Suppressor macrophage treated with lipopolysaccharide for 4 hours (primary cell): Measurements from ENCODE around the gene USP12.
"Not testable (repeated sequence)": the region's sequence is repeated elsewhere in the genome, so short reads cannot be mapped to it uniquely, and the experiment has no call there.

Experiments used
- DNase-seq: peaks from one replicate; pipeline ENCODE4 v3.0.0-alpha.2; 2020

Gene USP12

DNA sequence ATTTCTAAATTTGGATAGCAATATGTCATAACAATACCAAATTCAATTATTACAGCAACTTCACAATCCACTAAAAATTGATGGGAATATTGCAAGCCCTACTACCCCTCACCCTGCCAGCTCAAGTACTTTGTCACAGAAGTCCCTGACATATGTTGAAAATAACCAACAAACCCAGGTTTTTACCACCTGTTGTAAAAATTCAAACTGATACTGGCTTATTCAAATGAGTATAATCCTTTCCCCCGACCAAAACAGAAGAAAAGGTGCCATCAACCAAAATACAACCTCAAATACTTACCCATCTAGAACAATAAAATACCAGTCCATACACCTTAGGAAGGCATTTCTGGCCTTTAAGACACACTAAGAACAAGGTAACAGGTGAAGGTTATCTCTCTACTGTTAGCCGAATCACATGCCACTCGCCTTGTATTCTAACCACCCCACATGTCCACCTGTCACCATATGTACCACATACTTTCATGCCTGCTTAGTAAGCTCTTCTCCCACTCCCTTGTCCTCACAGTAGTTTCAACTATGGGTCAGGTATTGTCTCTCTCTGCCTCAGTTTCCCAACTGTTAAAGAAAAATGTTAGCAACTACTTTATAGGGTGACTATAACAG, 53.1 kb downstream of the USP12 start:
- no peak for DNase-seq

- no peak for DNase-seq
These were observed 53.7 kb downstream of the USP12 start for GRCh38 chr13:27117952-27118351.

DNA sequence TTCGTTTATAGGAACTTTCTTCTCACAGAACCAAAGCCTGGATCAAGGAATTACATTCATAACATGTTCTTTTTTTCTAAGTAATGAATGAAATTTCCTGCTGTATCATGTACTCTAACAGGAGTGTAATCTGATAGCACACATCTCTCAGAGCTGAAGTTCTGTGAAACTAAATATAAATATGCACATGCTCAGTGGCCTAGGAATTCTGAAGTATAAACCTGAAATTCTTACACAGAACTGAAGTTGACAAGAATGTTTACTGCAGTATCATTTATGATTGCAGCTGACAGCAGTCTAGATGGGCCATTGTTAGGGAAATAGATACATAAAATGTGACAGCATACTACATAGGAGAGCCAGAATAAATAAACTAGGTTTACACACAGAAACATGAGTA, 54.5 kb downstream of the USP12 start:
- no peak for DNase-seq

DNA sequence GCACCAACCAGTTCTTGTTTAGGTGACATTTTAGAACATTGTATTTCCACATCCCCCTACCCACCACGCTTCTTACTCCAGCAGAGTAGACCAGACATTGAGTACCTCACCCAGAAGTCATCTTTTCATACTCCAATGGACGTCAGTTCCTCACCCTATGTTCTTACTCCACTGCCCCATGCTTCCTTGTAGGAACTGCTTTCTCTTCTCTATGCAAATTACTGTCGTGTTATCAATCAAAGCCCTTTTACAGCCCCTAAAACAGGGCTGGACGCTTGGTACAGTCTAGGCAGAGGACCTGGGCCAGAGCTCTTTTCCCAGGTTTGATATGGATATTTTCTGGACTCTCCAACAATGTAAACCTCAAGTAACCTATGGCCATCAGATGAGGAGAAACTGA, 58.2 kb downstream of the USP12 start:
- no peak for DNase-seq

- DNase-seq = no peak
These were observed 59.6 kb downstream of the USP12 start for GRCh38 chr13:27112006-27112405.

DNA sequence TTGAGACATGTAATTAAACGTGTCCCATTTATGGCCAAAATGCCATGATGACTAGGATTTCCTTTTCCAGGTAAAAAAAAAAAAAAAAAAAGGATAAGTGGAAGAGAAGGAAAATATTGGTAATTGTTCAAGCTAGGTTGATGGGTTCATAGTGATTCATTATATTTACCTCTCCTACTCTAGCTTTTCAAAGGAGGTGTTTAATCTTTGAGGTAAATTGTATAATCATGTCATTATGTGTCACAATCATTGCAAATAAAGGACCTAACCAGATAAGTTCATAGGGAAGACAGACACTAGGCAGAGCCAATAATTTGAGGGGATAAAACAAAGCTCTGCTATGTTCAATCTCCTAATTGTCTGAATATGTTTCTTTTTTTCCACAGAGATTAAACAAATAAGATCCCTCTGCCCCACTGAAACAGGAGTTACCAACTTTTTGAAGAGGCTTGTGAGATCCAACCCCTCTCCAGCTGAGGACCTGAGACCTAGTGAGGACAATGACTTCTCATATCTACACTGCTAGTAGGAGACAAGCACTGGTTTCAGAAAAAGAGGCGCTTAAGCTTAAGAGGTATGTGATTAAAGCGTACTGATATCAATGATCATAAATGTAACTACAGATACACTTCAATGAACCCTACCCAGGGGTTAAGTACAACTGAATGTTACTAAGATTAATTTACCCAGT, 61.4 kb downstream of the USP12 start:
- DNase-seq = no peak

DNA sequence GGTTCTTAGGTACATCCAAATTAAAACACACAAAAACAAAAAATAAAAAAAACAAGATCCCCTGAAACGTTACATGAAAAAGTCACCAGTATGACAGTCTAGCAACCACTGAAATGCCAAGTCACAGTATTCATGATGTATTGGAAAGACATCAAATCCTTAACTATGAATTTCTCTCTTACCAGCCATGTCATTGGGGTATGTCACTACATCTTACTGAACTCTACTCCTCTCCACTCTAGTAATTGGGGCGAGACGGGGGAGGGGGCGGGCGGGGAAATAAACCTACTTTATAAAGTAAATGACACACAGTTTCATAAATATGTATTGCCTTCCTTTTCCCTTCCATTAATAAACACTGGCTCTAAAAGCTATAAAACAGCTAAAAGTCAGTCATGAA, 65.5 kb downstream of the USP12 start:
- no peak for DNase-seq

DNA sequence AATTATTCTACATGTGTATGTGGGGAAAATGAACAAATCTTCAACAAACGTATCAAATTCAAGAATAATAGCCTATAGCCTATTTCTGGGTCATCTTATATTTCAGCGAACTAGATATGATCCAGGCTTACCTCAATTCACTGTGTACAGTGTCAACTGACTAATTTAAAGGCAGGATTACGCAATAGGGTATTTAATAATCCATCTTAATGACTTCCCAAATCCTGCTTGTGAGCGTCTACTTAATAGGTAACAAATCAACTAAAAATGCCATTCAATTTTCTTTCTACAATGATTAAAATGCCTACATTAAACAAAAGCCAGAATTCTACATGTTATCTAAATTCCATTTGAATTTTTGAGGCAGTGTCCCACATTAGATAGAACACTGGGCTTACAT, 67.0 kb downstream of the USP12 start:
- no peak for DNase-seq

DNA sequence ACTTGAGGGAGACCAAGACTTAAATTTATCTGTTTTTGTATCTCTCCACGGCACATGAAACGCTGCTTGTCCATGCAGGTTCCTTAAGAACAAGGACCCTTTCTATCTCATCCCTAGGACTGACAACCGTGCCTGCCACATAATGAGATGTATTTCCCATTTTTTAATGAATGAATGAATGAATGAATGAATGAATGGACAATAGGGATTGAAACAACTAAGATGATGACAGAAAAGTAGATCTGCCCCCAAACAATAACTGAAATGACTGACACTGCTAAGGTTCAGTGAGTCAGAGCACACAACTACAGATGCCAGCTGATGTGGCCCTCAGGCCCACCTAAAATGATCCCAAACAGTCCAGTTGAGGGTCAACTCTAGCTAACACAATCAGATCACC, 69.8 kb downstream of the USP12 start:
- DNase-seq = no peak

DNA sequence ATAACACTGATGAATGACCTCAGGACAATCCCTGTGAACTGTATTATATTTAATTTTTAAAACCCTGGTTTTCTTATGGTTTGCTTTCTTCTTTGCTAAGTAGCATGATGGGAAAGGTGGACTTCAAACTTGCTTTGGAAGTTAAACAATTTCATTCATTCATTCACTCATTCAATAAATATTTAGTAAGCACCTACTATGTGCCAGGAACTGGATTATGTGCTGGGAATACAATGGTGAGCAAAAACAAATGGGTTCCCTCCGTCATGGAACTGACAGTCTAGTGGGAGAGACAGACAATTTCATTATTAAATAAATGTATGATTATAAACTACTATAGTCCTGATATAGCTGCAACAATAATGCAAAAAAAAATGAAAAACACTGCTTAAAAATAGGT, 70.3 kb downstream of the USP12 start:
- no peak for DNase-seq

DNA sequence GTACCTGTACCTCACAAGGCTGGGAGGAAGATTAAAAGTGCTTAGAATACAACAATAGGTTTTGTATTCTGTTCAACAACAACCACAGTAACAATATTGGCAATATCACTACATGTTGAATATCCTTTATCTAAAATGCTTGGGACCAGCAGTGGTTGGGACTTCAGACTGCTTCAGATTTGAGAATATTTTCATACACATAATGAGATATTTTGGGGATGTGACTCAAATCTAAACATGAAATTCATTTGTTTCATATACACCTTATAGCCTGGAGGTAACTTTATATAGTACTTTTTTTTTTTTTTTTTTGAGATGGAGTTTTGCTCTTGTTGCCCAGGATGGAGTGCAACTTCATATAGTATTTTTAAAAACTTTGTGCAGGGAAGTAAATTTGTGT, 73.9 kb downstream of the USP12 start:
- DNase-seq = no peak

DNA sequence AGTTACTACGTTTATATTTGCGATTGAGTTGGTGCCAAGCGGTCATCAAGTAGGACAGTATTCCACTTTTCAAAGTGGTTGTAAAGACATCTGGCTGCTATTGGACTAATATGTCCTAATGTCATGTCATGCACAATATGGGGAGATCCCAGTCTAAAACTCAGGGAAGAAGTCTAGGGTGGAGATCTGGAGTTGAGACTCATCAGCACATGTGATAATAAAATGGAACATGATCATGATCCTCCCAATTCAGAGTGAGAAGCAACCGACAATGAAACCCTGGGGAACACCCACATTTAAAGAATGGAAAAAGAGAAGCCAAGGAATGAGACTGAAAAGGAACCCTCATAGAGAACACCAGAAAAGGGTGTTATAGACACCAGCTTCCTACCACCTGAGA, 80.2 kb downstream of the USP12 start:
- DNase-seq = no peak

DNA sequence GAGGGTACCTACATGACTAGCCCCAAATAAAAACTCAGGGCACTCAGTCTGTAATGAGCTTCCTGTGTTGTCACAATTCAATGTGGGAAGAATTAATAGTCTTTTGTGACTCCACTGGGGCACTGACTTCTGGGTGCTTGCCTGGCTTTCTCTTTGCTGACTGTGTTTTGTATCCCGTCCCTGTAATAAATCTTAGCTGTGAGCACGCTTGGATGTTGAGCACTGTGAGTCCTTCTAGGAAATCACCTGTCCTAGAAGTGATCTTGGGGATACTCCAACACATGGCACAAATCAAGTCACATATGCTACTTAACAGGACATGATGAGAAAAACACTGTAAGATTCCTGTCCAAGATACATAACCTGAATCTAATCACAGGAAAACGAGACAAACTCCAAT, 83.0 kb downstream of the USP12 start:
- no peak for DNase-seq

GRCh38 chr13:27086599-27087265, 84.9 kb downstream of the USP12 start:
- no peak for DNase-seq

DNA sequence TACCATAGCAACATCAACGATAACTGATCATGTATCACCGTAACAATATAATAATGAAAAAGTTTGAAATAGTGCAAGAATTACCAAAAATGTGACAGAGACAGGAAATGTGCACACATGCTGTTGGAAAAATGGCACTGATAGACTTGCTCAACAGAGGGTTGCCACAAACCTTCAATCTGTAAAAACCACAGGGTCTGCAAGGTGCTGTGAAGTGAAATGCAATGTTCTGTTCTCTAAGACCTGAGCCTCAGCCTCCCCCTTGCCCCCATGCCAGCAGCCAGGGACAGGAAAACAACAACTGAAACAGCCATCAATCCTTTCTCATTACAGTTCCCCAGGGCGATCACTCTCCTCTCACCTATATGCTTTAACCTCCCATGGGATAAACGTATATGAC, 88.4 kb downstream of the USP12 start:
- no peak for DNase-seq

- DNase-seq = no peak
These were observed 89.5 kb downstream of the USP12 start for GRCh38 chr13:27081893-27082679.

DNA sequence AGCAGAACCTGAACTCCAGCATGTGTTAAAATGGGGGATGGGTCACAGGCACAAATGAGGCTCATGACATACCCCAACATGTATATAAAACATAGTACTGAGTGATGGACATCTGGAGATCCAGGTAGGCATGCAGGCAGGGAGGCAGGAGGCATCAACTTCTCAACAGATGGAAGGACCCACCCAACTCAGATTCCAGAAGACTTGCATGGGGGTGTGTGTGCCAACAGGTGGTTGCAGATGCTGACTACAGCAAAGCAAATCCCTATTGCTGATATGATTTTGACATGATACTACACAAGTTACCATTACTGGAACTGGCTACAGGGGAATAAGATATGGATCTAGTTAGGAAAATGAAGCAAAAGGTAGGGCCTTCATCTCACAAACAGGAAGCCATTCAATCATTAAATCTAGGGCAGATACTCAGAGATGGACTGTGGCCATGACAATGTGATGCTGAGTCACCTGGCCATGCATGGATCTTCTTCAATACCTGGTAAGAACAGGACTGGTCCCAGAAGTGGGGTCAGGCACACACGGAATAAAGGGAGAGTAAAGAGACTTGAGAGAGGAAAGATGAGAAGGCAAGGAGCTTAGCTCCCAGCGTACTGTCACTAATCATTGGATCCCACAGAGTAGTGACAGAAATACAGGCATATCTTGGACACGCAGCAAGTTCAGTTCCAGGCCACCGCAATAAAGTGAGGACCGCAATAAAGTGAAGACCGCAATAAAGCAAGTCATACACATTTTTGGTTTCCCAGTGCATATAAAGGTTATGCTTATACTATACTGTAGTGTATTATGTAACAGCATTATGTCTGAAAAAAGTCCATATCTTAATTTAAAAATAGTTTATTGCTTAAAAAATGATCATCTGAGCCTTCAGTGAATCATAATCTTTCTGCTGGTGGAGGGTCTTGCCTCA, 91.3 kb downstream of the USP12 start:
- DNase-seq = no peak

GRCh38 chr13:27079421-27079958, 92.1 kb downstream of the USP12 start:
- no peak for DNase-seq

GRCh38 chr13:27077451-27077850, 94.2 kb downstream of the USP12 start:
- no peak for DNase-seq

- no peak for DNase-seq
These were observed 95.2 kb downstream of the USP12 start for GRCh38 chr13:27076421-27076820.

GRCh38 chr13:27073186-27073585, 98.4 kb downstream of the USP12 start:
- no peak for DNase-seq

DNA sequence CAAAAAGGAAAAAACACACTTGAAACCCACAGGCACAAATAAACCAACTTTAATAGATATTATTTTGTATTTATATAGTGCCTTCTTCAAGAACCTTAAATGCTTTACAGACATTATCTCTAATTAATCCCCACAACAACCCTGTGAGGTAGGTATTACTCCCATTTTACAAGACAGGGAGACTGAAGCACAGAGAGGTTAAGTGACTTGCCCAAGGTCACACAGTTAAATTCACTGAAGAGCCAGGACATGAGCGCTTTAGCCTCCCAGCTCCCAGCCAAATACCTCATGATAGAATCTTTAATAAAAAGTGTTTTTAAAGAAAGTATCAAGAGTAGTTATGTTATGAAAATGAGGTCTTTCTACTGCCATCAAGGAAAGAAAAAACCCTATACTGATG, 105.5 kb downstream of the USP12 start:
- DNase-seq = not testable (repeated sequence)
